ENCODE data around the gene MYO5A. TPM values are rescaled to one million over a fixed set of nuclear protein-coding genes. Genes with fewer than 3 reads are reported as not detected.
A peak's percentile ranks its signal among the peaks of the same experiment; 100 is the strongest.

Gene MYO5A
- total RNA-seq, 2 experiments from 2014 or later: 41.3 to 42.2 TPM

DNA sequence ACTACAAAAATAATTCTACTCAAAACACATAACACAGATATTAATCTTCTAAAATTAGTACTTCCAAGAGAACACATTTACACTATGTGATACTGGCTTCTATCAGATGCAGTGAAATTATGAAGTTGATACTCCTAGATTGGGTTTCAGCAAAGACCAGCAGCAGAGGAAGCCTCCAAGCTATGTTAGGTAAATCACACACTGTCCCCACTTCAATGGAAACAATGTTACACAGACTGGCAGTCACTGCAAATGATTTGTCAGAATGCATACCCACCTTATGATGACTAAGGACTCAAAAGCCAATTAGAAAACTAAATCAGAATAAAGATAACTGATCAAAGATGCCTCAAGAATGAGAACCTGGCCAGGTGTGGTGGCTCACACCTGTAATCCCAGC lies 143.0 kb downstream of the MYO5A start:
- peaks cover 49% of the 10 kb centered on the region for H3K36me3 Mint-ChIP-seq (ENCODE audit: low read depth)
- POLR2A ChIA-PET: no interaction called here

DNA sequence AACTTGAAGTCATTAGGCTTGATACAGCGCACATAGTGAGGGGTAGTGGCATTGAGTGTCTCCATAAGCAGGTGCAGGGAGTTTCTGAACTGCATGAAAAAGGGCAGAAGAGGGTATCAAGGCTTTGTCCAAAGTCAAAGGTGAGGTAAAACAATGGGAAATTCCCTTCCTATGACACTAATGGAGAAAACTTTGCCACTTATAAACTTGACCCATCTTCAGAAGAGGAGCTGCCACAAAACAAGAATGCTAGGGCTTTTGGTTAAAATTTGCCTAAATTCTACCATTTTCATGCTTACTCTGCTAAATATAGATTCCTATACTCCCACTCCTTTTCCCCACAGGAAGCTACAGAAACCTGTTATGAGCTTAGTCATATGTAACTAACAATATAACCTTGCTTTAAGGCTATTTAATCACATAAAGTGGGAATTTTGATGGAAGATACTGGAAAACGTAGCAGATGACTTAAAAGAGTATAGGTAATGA lies 145.5 kb downstream of the MYO5A start:
- Mint-ChIP-seq H3K9me3 (no peaks in the 10 kb centered on the region), H3K27me3 (no peaks in the 10 kb centered on the region), H3K4me1 (peaks cover 21% of the 10 kb centered on the region), H3K4me3 (no peak overlapping the region), H3K27ac (no peak overlapping the region), H3K36me3 (ENCODE audit: low read depth) (peaks cover 59% of the 10 kb centered on the region)
- ChIA-PET POLR2A (no interaction called here), CTCF (interaction anchor here (0.9 kb wide), 1 partner anchor 15 kb away, joined by 4 read pairs; no protein-coding TSS in a partner anchor)
- no peak for DNase-seq

More for the DNA sequence above, 143.0 kb downstream of the MYO5A start:
- peaks cover 7% of the 10 kb centered on the region for H3K4me1 Mint-ChIP-seq
- H3K27ac Mint-ChIP-seq: no peak overlapping the region
- H3K27me3 Mint-ChIP-seq: no peaks in the 10 kb centered on the region
- no peak overlapping the region for H3K4me3 Mint-ChIP-seq
- CTCF ChIA-PET: no interaction called here
- no peak for DNase-seq
- no peaks in the 10 kb centered on the region for H3K9me3 Mint-ChIP-seq

DNA sequence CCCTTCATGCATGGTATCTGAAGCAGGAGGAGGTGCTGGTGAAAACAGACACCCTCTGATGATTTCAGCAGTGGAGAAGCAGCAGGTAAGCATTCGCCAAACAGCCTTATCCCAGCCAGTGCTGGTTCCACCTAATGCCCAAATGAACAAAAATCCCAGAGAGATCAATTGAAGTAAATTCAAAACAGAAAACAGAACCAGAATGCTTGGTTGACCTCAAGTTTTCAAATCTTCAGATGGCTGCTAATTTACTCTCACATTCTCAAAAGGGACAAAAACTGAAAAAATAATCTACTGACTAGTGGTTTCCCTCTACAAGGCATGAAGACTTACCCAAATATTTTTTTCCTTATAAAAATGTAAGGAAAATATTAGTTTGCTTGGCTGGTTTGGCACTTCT lies 146.0 kb downstream of the MYO5A start:
- ChIA-PET CTCF (interaction anchor here (0.9 kb wide), 1 partner anchor 15 kb away, joined by 4 read pairs; no protein-coding TSS in a partner anchor), POLR2A (no interaction called here)
- Mint-ChIP-seq H3K4me1 (peaks cover 24% of the 10 kb centered on the region), H3K27ac (no peak overlapping the region), H3K36me3 (ENCODE audit: low read depth) (peaks cover 58% of the 10 kb centered on the region), H3K27me3 (no peaks in the 10 kb centered on the region), H3K4me3 (no peak overlapping the region), H3K9me3 (no peaks in the 10 kb centered on the region)
- DNase-seq: no peak

DNA sequence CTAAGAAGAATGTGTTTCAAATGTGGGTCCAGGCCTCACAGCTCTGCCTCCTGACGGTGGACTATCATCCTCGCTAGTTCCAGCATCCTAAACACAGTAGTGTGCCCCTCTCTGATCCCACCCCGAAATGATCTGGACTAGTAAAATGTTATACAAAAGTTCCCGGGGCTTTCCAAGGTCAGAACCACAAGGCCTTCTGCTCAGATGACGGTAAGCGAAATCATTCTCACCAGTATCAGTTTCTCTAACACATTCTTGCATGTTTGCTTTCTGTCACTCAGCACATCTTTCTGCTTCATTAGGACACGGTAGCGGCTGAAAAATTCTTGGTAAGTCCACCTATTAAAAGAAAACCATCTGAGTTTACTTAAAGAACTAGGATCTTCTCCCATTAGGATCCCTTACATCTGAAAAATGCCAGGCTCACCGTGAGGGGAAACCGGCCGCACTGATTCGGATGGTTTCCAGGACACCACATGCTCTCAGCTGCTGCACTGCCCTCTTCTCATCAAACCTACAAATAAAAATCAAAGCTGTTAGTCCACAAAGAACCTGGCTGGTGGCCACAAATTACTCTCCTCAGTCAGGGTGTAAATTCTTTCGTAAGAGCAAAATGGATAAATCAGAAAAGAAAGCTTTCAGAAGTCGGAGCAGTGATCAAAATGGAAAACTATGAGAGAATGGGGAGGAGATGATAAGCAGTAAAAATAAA lies 149.1 kb downstream of the MYO5A start:
- Mint-ChIP-seq H3K4me1 (peaks cover 24% of the 10 kb centered on the region), H3K36me3 (ENCODE audit: low read depth) (peaks cover 75% of the 10 kb centered on the region), H3K27ac (peak overlapping the region; percentile 72), H3K9me3 (no peaks in the 10 kb centered on the region), H3K27me3 (no peaks in the 10 kb centered on the region), H3K4me3 (peak overlapping the region; percentile 9)
- peak; percentile 22 for DNase-seq
- POLR2A ChIA-PET: interaction anchor here (0.7 to 1.3 kb wide), 3 partner anchors 31 to 149 kb away, joined by 3 read pairs; no protein-coding TSS in a partner anchor
- CTCF ChIA-PET: interaction anchor here (0.5 to 1.7 kb wide), 6 partner anchors 10 to 183 kb away, joined by 3 to 4 read pairs (median 3); partner anchors contain the start of gene MYO5A

DNA sequence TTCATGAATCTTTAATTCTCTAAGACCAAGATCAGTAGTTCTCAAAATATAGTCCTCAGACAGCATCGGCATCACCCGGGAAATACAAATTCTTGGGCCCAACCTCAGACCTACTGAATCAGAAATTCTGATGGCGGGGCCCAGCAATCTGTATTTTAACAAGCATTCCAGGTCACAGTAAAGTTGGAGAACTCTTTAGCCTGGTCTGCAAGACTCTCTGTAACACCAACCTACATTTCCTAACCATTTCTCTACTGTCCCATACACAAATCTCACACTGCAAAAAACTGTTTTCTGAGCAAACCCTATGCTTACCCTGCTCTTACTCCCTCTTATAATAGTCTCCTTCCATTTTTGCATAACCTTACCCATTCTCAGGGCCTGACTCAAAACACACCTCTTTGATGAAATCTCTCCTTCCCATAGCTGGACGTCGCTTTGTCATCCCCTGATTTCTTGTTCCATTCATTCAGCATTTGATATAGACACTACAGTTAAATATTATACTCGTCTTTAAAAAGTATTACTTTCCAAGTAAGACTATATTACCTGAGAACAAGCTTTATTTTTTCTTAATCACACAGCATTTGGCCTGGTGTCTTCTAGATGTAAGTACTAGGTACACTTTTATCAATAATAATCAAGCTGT lies 149.8 kb downstream of the MYO5A start:
- Mint-ChIP-seq H3K9me3 (peaks cover 2% of the 10 kb centered on the region), H3K4me3 (no peak overlapping the region), H3K4me1 (peaks cover 23% of the 10 kb centered on the region), H3K27ac (peak overlapping the region; percentile 72), H3K36me3 (ENCODE audit: low read depth) (peaks cover 75% of the 10 kb centered on the region), H3K27me3 (no peaks in the 10 kb centered on the region)
- ChIA-PET CTCF (interaction anchor here (0.9 to 1.7 kb wide), 6 partner anchors 10 to 188 kb away, joined by 3 to 4 read pairs (median 3); partner anchors contain the start of gene MYO5A), POLR2A (interaction anchor here (0.5 to 1.3 kb wide), 5 partner anchors 8 to 234 kb away, joined by 3 read pairs; no protein-coding TSS in a partner anchor)
- DNase-seq: no peak

DNA sequence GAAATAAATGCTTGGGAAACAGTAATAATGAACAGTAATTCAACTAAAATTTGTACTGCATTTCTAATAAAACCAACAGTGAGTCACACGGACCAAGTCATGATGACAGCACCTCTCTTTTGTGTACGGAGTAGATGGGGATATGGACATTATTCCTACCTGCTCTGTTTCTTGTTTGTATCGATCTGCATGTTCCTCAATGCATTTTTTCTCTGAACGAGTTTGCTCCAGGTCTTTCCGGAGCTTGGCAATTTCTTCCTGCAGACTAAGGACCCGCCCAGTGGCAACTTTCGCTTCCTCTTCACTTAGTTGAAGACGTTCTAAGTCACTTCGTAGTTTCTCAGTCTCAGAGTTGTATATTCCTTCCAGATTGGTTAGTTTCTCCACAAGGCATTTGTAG lies 158.7 kb downstream of the MYO5A start:
- ChIA-PET POLR2A (no interaction called here), CTCF (interaction anchor here (1.4 kb wide), 1 partner anchor 10 kb away, joined by 4 read pairs; no protein-coding TSS in a partner anchor)
- H3K36me3 Mint-ChIP-seq (ENCODE audit: low read depth): peaks cover 63% of the 10 kb centered on the region
- H3K4me3 Mint-ChIP-seq: no peak overlapping the region
- H3K27ac Mint-ChIP-seq: no peak overlapping the region
- no peaks in the 10 kb centered on the region for H3K27me3 Mint-ChIP-seq
- no peak for DNase-seq
- peaks cover 2% of the 10 kb centered on the region for H3K9me3 Mint-ChIP-seq
- H3K4me1 Mint-ChIP-seq: no peaks in the 10 kb centered on the region

DNA sequence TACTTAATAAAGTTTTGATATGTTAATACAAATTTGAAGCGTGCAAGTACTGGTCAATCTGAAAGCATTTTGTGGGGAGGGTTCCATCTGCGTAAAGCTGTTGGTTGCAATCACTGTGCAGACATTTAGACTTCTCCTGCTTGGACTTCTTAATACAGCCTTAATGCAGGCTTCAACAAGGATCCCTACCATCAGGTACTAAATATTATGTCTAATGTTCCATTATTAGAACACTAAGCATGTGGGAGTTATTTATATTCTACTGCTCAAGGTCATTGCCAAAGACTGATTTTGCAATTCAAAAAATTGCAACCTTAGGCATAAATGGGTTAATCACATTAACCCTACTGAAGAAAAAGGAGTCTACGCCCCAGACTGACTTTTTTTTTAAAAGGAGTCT lies 159.2 kb downstream of the MYO5A start:
- peaks cover 61% of the 10 kb centered on the region for H3K36me3 Mint-ChIP-seq (ENCODE audit: low read depth)
- CTCF ChIA-PET: interaction anchor here (1.4 kb wide), 1 partner anchor 10 kb away, joined by 4 read pairs; no protein-coding TSS in a partner anchor
- H3K4me3 Mint-ChIP-seq: no peak overlapping the region
- no peak overlapping the region for H3K27ac Mint-ChIP-seq
- H3K9me3 Mint-ChIP-seq: peaks cover 2% of the 10 kb centered on the region
- DNase-seq: no peak
- no peaks in the 10 kb centered on the region for H3K27me3 Mint-ChIP-seq
- POLR2A ChIA-PET: no interaction called here
- H3K4me1 Mint-ChIP-seq: no peaks in the 10 kb centered on the region

DNA sequence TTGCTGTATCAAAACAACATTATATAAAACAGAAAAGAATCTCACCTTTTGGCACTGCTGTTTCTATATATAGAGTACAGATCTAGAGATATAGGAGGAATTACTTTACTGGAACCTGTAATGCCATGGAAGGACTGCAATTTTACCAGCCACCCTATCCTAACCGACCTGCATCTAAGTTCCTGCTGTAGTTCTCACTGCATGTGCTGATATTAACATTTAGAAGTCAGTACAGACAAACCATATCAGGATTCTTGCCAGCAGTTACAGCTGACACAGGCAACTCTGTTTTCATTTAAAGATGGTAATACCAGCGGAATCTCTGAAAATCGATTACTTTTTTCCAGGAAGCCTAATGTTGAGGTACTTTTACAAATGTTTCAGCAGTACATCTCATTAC lies 159.7 kb downstream of the MYO5A start:
- no peak overlapping the region for H3K27ac Mint-ChIP-seq
- no peaks in the 10 kb centered on the region for H3K9me3 Mint-ChIP-seq
- ChIA-PET CTCF (interaction anchor here (0.5 to 1.4 kb wide), 2 partner anchors 11 to 13 kb away, joined by 3 to 4 read pairs; no protein-coding TSS in a partner anchor), POLR2A (no interaction called here)
- H3K4me1 Mint-ChIP-seq: no peaks in the 10 kb centered on the region
- H3K36me3 Mint-ChIP-seq (ENCODE audit: low read depth): peaks cover 60% of the 10 kb centered on the region
- no peak overlapping the region for H3K4me3 Mint-ChIP-seq
- DNase-seq: no peak
- no peaks in the 10 kb centered on the region for H3K27me3 Mint-ChIP-seq

DNA sequence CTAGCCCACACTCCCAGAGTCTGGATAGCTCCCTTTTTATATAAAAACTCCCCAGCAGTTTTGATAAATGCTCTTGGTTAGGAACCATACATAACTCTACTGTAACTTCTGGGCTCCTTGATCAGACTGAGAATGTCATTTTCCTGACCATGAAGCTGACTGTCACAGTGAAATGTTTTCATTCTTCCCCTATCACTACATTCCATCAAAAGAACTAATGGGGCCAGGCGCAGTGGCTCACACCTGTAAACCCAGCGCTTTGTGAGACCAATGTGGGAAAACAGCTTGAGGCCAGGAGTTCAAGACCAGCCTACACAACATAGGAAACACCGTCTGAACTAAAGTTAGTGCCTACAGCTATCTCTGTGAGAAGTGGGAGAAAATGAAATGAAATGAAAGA lies 160.3 kb downstream of the MYO5A start:
- POLR2A ChIA-PET: no interaction called here
- CTCF ChIA-PET: interaction anchor here (0.5 to 1.4 kb wide), 4 partner anchors 12 to 931 kb away, joined by 3 to 4 read pairs (median 4); no protein-coding TSS in a partner anchor
- Mint-ChIP-seq H3K9me3 (no peaks in the 10 kb centered on the region), H3K4me1 (no peaks in the 10 kb centered on the region), H3K27ac (no peak overlapping the region), H3K4me3 (no peak overlapping the region), H3K36me3 (ENCODE audit: low read depth) (peaks cover 61% of the 10 kb centered on the region), H3K27me3 (no peaks in the 10 kb centered on the region)
- DNase-seq: no peak

DNA sequence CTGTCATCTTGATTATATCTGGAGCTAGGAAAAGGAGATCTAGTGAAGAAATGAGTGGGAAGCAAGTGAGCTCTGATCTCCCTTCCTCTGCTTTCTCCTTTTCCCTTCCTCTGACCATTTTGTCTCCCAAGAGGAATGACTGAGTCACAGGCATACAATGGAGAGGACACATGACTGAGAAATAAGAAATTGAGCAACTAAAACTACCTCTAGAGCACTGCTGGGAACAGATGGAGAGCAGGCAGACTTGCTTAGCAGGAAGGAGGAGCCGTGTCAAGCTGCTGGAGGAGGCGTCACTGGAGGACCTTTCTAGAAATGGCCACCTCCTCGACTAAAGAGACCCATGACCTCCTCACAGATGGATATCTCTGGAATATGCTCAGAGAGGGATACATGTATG lies 166.2 kb downstream of the MYO5A start:
- Mint-ChIP-seq H3K4me1 (no peaks in the 10 kb centered on the region), H3K4me3 (no peak overlapping the region), H3K27ac (no peak overlapping the region), H3K36me3 (ENCODE audit: low read depth) (peaks cover 52% of the 10 kb centered on the region), H3K27me3 (no peaks in the 10 kb centered on the region), H3K9me3 (no peaks in the 10 kb centered on the region)
- CTCF ChIA-PET: interaction anchor here (1.4 kb wide), 1 partner anchor 16 kb away, joined by 3 read pairs; no protein-coding TSS in a partner anchor
- no peak for DNase-seq
- POLR2A ChIA-PET: no interaction called here

DNA sequence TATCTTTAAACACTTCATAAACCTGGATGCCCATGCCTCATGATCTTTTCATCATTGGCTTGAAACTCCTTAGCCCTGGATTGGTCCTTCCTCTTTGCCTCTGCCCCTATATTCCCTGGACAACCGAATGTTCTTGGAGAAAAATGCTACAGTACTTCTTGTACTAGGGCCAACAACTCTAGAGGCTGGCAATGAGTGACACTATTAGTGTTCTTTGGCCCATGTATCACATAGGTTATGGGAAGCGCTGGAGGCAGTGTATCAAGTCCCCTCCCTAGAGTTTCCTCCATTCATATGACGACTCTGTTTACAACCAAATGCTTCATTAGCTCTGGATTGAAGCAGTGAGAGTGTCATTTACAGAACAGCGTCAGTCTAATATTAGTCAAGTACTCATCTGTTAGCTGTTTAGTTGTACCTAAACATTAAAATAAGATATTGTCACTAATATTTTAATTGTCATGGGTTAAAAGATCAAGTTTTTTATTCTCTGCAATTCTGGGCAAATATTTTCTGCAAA lies 166.6 kb downstream of the MYO5A start:
- Mint-ChIP-seq H3K4me3 (no peak overlapping the region), H3K9me3 (no peaks in the 10 kb centered on the region), H3K27me3 (no peaks in the 10 kb centered on the region), H3K27ac (no peak overlapping the region), H3K36me3 (ENCODE audit: low read depth) (peaks cover 53% of the 10 kb centered on the region), H3K4me1 (no peaks in the 10 kb centered on the region)
- ChIA-PET POLR2A (no interaction called here), CTCF (interaction anchor here (1.4 kb wide), 1 partner anchor 17 kb away, joined by 3 read pairs; no protein-coding TSS in a partner anchor)
- DNase-seq: no peak

DNA sequence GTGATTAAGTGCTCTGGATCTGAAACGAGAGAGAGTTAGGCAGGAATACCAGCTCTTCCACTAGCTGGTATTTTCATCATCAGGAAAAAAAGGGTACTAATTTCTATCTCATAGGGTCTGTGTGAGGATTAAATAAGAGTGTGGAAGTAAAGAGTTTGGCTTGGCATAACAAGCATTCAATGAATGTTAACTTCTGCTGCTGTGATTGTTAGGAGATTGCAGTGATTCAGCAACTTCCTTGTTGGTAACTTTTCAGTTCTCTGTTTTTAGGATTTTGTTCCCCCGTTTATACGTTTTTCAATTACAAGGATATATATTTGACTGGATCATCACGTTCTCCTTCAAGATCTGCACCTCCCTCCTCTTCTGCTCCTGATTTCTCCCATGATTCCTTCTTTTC lies 167.2 kb downstream of the MYO5A start:
- no peak for DNase-seq
- ChIA-PET CTCF (no interaction called here), POLR2A (no interaction called here)
- Mint-ChIP-seq H3K4me1 (no peaks in the 10 kb centered on the region), H3K36me3 (ENCODE audit: low read depth) (peaks cover 50% of the 10 kb centered on the region), H3K27me3 (no peaks in the 10 kb centered on the region), H3K27ac (no peak overlapping the region), H3K4me3 (no peak overlapping the region), H3K9me3 (no peaks in the 10 kb centered on the region)
